ENCODE data around the gene CLDN16.

DNA sequence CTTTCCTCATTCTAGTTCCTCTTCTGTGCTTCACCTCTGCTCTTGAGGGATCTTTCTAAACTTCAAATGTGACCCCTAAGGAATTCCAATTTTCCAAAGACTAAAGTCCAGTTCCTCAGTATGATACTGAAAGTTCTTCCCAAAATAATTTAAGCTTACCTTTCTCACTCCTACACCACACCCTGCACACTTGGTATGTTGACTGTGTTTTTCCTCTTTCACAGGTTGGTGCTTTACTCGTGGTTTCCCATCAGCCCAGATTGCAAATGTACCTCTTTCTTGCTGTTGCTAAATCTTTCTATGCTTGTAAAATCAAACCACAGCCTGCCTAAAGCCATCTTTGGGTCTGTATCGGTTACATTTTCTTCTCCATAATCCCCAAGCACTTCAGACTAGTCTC lies 30.5 kb upstream of the CLDN16 start:
- TF ChIP-seq CTCF (IDR thresholded peaks at IDR 0.05) (no peak), ZFX (IDR thresholded peaks at IDR 0.05; ENCODE audit: borderline replicate concordance) (no peak)

Data from 22Rv1 (cell line).